Right renal pelvis (tissue), 4 donors: ENCODE results near the gene CDC42EP1. TPM values are rescaled to one million over a fixed set of nuclear protein-coding genes. Genes with fewer than 3 reads are reported as not detected.
"Not testable (repeated sequence)": the region's sequence is repeated elsewhere in the genome, so short reads cannot be mapped to it uniquely, and the experiment has no call there.

Experiments
- DNase-seq, 4 donors: peaks; one replicate each; pipeline ENCODE4 v3.0.0-alpha.2; 2013; ENCODE audit warnings: low read depth in 4 of 4, low spot score in 3 of 4, missing footprints in 1 of 4
- polyA plus RNA-seq, 4 donors: library from polyadenylated mRNA; unstranded; fragments of 120-200 nt; gene quantifications; one replicate each; pipeline ENCODE4 v1.2.1, GENCODE V29; 2013; ENCODE audit not compliant: insufficient read length in 4 of 4

The CDC42EP1 gene
- polyA plus RNA-seq, 4 donors, result 44.6 to 59.2 (median 51.2) TPM

DNA sequence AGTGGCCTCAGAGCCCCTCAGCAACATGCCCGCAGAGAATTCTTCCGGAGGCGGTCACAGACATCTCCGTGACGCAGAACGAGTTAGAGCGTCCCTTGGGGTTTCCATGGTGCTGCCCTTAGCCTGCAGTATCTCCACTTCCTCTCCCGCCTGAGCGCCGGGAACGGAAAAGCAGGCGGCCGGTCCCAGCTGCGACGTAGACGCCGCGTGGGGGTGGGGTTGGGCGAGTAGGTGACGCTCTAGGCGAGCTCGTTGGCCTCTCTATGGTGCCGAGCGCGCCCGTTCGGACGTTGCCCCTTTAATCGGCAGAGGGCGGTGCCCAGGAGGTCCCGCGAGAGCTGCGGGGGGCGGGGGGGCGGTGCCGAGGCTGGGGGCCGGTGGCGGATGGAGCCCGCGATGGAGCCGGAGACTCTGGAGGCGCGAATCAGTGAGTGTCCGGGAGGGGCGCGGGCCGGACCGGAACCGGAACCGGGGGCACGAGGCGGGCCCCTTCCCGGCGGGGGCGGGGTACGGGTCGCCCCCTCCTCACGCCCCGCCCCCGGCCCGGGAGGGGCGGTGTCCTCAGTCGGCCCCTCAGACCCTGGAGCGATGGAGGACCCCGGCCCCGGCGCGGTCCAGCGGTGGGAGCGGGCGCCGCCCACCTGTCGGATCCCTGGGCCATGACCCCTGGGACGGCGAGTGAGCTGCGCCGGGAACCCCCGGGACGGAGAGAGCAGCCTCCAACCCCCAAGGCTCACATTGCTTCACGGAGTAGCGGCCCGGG, 48.4 kb downstream of the CDC42EP1 start, which contains the start of gene GGA1:
Gene GGA1, plus strand, starts transcription at position 358 of the 763 bp plus-strand sequence. Its CDS starts 27 bp downstream, at position 385.
- DNase-seq, result peak; percentile 90 to 94 (median 92)

DNA sequence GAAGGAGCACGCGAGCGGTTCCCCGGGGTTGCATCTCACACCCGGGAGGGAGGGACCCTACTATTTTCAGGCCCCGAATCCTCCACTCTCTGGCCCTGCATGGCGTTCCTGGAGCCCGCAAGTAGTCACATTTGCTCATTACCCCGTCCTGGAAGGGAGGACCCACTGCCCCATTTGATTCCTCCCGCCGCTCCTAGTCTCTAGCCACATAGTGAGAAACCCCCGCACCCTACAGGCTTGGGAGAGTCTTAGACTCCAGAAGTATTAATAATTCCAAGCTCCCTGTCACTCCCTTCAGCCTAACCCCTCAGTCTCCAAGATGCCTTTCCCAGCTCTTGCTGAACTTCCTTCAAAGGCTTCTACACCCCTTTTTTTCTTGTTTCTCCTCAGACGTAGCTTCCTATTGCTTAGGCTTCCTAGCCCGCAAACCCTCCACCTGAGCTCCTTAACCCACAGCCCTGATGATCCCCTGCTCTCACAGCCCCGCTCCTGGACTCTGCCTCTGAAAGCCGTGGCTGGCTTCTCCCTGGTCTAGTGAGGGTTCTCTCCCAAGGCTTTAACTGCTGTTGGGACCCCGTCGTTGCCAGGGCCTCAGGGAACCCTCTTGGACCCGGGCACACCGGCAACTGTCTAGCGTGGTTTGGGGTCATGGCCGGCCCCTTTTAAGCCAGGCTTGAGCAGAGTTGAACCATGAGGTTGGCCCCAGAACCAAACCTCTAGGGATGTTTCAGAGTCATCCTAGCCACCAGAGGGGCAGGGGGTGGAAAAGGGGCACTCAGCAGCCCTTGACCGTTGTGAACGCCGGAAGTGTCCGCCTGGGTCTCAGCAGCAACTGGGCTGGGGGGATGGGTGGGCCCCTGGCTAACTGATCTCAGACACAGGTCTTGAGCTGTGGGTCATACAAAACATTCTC, 49.2 kb downstream of the CDC42EP1 start:
- no peak for DNase-seq

DNA sequence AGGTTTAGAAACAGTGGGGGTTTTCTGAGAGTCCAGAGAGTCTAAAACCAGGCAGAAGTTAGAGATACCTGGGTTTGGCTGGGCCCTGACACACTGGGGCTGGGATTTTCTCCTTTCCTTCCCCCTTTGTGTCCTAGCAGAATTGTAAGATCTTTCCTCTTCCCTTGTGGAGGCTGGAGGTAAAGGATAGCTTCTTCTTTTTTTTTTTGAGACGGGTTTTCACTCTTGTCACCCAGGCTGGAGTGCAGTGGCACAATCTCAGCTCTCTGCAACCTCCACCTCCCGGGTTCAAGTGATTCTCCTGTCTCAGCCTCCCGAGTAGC, 49.8 kb downstream of the CDC42EP1 start:
- not testable (repeated sequence) for DNase-seq

DNA sequence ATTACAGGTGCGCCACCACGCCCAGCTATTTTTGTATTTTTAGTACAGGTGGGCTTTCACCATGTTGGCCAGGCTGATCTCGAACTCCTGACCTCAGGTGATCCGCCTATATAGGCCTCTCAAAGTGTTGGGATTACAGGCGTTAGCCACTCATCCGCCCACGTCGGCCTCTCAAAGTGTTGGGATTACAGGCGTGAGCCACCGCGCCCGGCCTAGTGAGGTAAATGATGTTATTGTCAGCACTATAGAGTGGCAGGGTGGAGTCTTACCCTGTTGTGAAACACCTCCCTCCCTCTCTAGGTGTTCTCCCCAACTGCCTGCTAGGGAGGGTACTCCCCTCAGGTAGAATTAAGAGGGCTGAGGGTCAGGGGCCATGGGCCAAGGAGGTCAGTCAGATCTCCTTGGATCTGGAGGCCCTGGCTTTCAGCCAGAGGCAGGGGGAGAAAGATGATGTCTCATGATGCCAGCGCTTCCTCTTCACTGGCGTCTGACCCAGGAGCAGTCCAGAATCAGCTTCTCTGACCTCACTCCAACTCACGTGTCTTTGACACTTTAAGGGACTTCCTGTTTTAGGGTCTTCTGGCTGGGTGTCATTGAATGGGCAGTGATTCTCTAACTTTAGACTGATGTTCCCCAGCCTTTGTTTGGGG, 50.3 kb downstream of the CDC42EP1 start:
- DNase-seq, result no peak

DNA sequence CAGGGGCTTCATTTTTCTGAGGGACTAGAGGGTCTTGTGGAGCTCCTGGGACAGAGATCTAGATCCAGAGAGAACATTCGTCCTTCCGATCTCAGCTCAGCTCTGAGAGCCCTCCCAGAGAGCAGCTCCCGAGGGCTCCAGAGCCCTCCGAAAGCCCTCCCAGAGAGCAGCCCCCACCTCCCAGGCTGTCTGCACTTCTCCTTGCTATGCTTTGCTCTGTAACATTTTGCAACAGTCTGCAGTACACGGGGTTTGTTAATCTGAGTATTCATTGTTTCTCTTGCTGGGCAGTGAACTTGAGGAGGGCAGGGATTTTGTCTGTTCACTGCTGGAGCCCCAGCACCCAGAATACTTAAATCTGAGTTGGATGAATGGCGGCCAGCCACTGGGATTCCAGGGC, 50.9 kb downstream of the CDC42EP1 start:
- no peak for DNase-seq

DNA sequence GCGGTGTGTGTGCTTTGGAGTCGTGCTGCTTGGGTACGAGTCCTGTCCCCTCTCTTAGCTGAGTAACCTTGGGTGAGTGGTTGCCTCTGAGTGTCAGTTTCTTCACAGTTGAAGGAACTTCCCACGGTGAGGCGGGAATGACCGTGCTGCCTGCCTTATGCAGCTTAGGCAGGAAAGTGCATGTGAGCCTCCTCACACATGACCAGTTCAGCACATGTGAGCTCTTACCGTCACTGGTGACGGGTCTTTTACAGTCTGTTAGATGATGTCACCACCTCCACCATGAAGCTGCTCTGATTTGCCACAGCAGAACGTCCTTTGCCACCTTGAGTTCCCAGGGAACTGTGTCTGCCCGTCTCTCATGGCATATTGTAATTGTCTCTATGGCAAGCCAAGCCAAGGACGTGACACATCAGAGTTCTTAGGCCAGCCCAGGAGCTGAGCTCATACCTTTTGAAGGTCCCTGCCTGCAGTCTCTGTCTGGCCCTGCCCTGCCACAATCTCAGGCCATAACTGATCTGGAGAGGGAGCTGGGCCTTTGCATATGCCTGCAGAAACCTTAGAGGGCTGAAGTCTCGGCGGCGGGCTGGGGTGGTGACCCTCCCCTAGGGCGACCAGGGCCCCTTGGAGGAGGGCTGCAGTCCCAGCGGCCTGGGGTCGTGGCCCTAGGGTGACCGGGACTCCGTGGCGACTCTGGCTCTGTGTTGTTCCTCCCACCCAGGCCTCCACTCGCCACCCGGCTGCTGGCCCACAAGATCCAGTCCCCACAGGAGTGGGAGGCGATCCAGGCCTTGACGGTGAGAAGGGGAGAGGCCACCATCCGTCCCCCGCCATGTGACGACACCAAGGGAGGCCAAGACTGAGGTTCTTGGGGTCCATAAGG, 56.2 kb downstream of the CDC42EP1 start:
- DNase-seq, result no peak

DNA sequence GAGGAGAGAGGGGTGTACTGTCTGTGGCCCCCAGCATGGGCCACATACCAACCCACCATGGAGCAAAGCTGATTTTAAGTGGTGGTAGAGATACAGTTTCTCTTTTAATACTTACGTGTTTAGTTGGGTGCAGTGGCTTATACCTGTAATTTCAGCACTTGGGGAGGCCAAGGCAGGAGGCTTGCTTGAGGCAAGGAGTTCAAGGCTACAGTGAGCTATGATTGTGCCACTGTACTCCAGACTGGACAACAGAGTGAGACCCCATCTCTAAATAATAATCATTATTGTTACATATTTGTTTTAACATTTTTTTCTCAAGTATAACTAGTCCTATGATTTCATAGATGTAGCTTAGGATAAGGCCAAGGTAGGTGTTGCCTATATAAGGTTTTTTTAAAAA, 57.2 kb downstream of the CDC42EP1 start:
- no peak for DNase-seq

DNA sequence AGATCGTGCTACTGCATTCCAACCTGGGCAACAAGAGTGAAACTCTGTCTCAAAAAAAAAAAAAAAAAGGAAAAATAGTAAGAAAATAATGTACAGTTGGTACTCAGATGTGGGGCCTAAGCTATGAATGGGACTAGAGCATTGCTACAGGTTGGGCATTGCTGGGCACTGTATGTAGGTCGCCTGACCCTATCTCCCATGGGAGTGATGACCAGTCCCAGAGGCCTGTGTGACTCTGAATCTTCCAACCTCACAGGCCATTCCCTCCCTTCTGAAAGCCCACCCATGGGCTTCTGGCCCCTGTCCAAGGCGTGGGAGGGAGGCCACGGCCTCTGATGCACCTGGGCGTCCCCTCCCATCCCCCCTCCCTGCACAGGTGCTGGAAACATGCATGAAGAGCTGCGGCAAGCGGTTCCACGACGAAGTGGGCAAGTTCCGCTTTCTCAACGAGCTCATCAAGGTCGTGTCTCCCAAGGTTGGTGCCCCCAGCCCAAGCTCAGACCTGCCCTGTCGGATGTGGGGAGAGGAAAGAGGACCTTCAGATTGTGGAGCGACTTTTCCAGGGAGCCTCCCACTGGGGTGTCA, 57.9 kb downstream of the CDC42EP1 start:
- DNase-seq, result no peak

DNA sequence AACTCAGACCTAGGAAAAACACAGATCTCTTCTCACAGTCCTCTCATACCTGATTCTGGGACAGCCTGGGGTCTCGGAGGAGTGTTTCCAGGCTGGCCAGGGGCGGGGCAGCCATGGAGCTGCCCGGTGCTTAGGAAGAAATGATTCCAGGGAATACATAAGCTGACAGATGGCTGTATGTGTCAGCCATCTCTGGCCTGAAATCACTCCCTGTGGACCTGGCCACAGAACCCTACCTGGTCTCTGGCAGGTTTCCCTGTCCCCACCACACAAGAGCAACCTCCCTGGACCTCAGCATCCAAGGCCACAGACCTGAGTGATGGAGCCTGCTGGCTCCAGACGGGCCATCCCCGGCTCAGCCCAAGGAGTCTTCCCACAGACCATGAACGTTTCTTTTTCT, 58.4 kb downstream of the CDC42EP1 start:
- no peak for DNase-seq

Other genes with a start within 250 kb of the CDC42EP1 start
- gene ELFN2, start 133.0 kb upstream of the CDC42EP1 start, polyA plus RNA-seq, result 1 to 10 TPM in 3 of 4 donors, under 1 TPM in 1; 0.99 to 2.4 (median 1.5) TPM
- gene MFNG, start 74.1 kb upstream of the CDC42EP1 start, polyA plus RNA-seq, result 10 to 100 TPM in 2 of 4 donors, 1 to 10 TPM in 2; 6.5 to 10.6 (median 10.1) TPM
- 10 to 100 TPM; 21.9 to 25.3 (median 23.3) TPM for gene CARD10, start 41.1 kb upstream of the CDC42EP1 start, polyA plus RNA-seq
- gene LGALS2, start 19.6 kb downstream of the CDC42EP1 start, polyA plus RNA-seq, result 10 to 100 TPM; 26.9 to 35.3 (median 32.2) TPM
- 10 to 100 TPM; 39.6 to 53.9 (median 50.0) TPM for gene GGA1, start 48.4 kb downstream of the CDC42EP1 start, polyA plus RNA-seq
- 10 to 100 TPM; 13.8 to 21.1 (median 19.2) TPM for gene SH3BP1, start 79.2 kb downstream of the CDC42EP1 start, polyA plus RNA-seq
- gene PDXP, start 98.2 kb downstream of the CDC42EP1 start, polyA plus RNA-seq, result 10 to 100 TPM; 17.7 to 18.9 (median 18.4) TPM
- 100 to 1,000 TPM; 322 to 518 (median 359) TPM for gene LGALS1, start 115.2 kb downstream of the CDC42EP1 start, polyA plus RNA-seq
- gene NOL12, start 125.9 kb downstream of the CDC42EP1 start, polyA plus RNA-seq, result 10 to 100 TPM; 16.6 to 20.6 (median 18.9) TPM
- 10 to 100 TPM; 60.6 to 89.0 (median 64.1) TPM for gene TRIOBP, start 136.6 kb downstream of the CDC42EP1 start, polyA plus RNA-seq
- gene GCAT, start 247.5 kb downstream of the CDC42EP1 start, polyA plus RNA-seq, result 10 to 100 TPM; 14.0 to 18.8 (median 14.4) TPM